ACHN (cell line): ENCODE results near the gene TMEM176A.
"Not testable (repeated sequence)": the region's sequence is repeated elsewhere in the genome, so short reads cannot be mapped to it uniquely, and the experiment has no call there.

Experiments
- DNase-seq: peaks from one replicate; pipeline ENCODE4 v3.0.0-alpha.2; 2015
- in situ Hi-C: cut with HindIII; loops from 2 replicates; pipeline ENCODE4 v1.10.0; 2017; ENCODE audit warnings: low sequenced_read_pairs, low pct_ligation_motif_present, low pct_unique_long_range_greater_than_20kb

TMEM176A gene

DNA sequence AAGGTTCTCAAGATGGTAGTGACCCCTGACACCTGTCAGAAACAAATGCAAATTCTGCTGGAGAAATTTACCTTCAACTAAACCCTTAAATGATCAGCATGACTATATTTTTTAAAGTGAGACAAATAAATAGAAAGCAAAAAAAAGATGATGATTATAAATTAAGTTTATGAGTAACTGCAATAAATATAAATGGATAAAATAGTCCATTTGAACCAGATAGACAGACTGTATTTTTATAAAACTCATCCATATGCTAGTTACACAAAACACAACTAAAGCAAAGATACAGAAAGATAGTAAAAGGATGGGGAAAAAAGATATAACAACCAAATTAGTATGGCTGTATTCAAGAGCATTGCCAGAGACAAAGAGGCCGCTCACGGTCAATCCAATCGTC, 5.9 kb downstream of the TMEM176A start:
- in situ Hi-C loops = no loop called here
- no peak for DNase-seq

DNA sequence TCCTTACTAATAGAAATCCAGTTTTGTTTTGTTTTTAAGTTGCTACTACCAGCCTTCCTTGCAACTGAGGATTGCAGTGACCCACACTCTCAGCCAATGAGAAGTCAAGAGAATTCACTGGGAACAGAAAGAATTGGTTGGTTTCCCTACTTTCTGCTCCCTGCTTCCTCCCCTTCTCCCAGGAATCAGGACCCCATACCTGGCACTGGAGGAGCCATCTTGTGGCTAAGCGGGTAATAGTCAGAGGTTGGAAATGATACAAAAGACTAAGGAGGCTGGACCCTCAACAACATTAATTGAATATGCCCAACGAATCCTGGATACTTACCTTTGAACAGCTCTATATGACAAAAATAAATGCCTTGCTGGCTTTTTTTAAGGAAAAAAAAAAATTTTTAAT, 6.3 kb downstream of the TMEM176A start:
- in situ Hi-C loops = no loop called here
- DNase-seq = no peak

GRCh38 chr7:150807616-150808438, 7.3 kb downstream of the TMEM176A start:
- in situ Hi-C loops, DNase-seq: not testable (repeated sequence)

DNA sequence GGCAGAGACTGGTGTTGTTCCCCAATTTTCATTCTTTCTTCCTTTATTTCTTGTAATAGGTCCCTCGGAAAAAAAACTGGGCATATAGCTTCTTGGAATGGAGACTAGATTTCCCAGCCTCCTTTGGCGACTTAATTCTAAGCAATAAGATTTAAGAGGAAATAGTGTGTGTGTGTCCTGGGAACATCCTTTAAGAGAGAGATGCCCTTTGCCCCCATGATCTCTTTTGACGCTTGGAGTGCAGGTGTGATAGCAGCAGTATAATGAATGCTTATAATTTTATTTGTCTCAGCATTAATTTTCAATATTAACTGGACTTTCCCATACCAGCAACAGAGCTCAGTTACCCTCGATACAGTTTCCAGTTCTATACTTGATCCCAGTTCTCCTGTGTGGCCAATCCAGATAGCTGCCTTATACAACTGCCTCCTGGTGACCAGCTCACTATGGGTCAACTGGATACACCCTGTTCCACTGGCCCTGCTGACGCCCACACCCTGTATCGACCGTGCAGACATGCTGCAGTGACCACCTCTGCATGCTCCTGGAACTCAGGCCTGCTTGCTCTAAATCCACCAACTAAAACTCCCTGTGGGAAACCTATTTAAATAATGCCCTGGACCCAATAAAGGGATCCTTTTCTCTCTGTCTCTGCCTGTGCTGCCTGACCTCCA, 13.9 kb downstream of the TMEM176A start:
- in situ Hi-C loops = no loop called here
- DNase-seq = no peak

DNA sequence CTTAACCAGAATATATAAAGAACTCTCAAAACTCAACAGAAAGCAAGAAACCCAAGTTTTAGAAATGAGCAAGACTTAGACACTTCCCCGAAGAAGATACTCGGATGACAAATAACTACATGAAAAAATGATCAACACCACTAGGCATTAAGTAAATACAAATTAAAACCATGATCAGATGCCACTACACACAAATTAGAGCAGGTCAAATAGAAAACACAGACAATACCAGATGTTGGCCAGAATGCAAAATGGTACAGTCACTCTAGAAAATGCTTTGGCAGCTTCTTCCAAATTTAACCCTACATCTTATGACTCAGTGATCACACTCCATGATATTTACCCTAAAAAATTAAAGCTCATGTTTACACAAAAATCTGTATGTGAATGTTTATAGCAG, 18.4 kb downstream of the TMEM176A start:
- DNase-seq = no peak
- in situ Hi-C loops = no loop called here

- in situ Hi-C loops = no loop called here
- DNase-seq = no peak
Measured at GRCh38 chr7:150820148-150820547, 19.6 kb downstream of the TMEM176A start.

- no peak for DNase-seq
- in situ Hi-C loops = no loop called here
Measured at GRCh38 chr7:150820578-150821198, 20.1 kb downstream of the TMEM176A start.

- in situ Hi-C loops = no loop called here
- no peak for DNase-seq
Measured at GRCh38 chr7:150823043-150823442, 22.5 kb downstream of the TMEM176A start.

DNA sequence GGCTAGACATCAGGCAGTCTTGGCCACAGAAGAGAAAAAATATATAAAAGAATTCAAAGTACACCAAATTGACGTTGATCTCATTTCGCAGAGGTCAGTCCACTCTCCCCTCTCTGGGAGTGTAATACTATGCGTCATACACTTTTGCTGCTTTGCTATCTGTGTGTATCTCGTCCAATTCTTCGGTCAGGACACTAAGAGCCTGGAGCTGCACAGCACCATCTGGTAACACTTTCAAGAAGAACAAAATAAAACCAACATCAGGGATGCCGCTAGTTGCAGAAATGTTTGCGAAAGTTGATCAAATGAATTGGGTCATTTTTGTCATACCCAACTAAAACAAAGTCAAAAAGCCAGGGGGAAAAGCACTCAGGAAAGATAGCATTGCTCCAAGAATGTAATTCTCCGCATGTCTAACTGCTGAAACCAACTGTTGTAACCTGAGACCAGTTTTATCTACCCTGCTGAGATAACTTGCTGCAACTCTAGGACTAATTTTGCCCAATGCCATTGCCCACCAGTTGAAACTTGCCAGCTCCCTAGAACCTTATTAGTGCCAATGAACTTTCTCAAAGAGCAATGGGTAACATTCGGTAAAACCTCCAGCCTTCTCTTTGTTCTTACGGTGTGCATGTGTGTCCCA, 23.0 kb downstream of the TMEM176A start:
- in situ Hi-C loops = no loop called here
- DNase-seq = no peak

DNA sequence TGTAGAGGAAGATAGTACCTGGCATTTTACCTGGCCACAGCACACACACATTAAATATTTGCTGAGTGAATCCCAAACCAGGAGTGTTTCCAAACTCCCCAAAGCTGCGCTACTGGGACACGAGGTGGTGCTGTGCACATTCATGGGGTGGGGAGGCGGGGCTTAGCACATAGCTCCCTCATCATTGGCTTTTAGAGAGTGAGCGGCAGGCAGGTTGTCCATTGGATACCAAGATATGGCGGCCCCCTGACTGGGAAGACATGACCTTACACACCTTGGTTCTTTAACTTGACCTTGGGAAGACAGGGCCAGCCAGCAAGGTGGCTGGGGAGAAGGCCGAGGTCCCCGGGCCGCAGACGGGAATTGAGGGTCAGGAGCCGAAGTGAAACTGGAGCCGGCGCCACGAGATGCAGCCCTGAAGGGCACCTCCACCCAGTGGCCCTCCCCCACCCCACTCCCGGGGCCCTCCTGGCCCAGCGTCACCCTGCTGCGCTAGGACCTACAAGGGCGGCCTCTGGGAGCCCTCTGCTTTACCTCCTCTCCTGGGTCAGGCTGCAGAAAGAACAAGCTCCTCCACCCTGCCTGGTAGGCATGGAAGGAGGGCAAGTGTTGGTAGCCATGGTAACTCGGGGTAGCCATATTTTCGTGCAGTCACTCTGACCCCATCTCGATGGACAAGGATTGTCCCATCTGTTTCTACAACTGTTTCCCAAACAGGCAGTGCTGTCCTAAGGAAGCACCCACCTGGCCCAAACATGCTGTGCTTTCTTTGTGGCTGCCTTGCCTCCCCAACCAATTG, 24.0 kb downstream of the TMEM176A start:
- no peak for DNase-seq
- in situ Hi-C loops = no loop called here

DNA sequence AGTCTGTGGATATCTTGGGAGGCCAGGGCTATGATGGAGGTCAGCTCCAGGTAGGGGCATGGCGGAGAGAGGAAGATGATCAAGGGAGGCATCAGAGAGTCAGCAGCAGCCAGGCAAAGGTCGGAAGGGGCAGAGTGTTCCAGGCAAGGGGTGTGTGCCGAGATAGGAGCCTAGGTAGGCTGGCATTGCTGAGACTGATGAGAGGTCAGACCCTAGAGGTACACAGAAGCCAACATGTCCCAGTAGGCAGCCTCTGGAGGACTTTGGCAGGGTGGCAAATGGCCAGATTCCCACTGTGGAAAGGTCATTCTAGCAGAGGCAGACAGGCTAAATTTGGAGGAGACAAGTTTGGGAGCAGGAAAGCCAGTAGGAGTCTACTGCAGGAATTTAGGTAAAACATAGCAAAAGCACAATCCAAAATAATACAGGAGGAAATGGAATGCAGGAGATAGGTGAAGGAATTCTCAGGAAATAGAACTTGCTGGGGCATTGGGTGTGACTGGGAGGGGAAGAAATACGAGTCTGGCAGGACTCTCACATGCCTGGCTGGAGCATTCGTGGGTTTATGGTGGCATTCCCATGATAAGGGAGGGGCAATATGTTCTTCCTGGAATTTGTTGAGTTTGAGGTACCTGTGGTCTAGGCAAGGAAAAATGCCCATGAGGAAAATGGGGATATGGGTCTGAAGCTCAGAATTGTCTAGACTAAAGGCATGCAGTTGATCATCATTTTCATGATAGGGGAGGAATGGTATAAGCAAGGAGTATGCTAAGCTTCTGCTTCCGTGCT, 25.7 kb downstream of the TMEM176A start:
- in situ Hi-C loops = no loop called here
- no peak for DNase-seq

DNA sequence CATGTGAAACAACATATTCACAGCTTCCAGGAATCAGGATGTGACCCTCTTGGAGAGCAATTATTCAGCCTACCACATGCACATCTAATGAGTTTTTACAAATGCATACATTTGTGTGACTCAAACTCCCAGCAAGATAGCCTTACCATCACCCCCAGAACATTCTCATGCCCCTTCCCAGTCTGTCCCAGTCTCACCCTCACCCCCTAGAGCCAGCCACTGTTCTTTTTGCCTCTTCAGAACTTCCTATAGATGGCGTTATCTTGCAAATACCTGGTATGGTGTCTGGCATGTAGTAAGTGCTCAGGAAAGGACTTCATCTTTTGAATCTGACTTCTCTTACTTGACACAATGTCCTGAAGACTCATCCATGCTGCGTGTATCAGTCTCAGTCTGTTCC, 27.8 kb downstream of the TMEM176A start:
- in situ Hi-C loops = no loop called here
- DNase-seq = no peak

GRCh38 chr7:150829426-150829825, 28.9 kb downstream of the TMEM176A start:
- in situ Hi-C loops = no loop called here
- no peak for DNase-seq

- no peak for DNase-seq
- in situ Hi-C loops = no loop called here
Measured at GRCh38 chr7:150830937-150831336, 30.4 kb downstream of the TMEM176A start.

GRCh38 chr7:150831851-150832250, 31.3 kb downstream of the TMEM176A start:
- in situ Hi-C loops = no loop called here
- DNase-seq = no peak

- no peak for DNase-seq
- in situ Hi-C loops = no loop called here
Measured at GRCh38 chr7:150835019-150835418, 34.5 kb downstream of the TMEM176A start.

DNA sequence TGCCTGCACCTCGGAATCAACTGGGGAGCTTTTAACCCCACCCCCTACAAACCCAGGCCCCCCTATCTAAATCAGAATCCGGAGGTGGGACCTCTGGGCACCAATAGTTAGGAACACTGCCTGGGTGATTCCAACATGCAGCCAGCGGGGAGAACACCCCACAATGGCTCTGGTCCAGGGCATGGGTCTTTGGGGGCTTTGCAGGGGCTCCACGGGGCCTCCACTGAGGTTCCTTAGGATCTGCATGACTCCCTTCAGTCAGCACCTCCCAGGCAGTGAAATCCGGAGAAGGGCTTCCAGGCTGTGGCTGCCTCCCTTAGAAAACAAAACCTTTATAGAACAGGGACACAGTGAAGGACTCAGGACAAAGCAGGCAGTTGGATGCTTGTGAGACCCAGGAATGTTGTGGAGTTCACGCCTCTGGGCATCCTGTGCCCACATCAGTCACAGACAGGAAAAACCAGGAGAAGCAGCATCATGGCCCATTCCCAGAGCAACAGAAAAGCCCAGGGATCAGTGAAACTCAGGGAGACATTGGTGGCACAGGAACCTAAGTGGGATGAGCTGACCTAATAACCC, 35.2 kb downstream of the TMEM176A start:
- in situ Hi-C loops = no loop called here

More for the DNA sequence above, 35.2 kb downstream of the TMEM176A start:
- no peak for DNase-seq
